SK-N-SH (cell line): ENCODE measurements around the gene FANCE.

Experiments used
- CHD2 ChIP-seq: fragments of 150-350 bp; IDR thresholded peaks from 2 replicates; pipeline ENCODE4 v1.6.1; 2018; ENCODE audit warnings: low read length; ENCODE audit not compliant: partially characterized antibody
- CTCF ChIP-seq: fragments of 200-600 bp; sonication (generic); IDR thresholded peaks from 2 replicates; pipeline ENCODE4 v1.6.1; 2017; ENCODE audit warnings: antibody characterized with exemption, mild to moderate bottlenecking, moderate library complexity
- EP300 ChIP-seq, 2 experiments: IDR thresholded peaks; 2 replicates each; pipeline versions ENCODE4 v1.4.0 to v1.6.1; 2012; ENCODE audit warnings: borderline replicate concordance in 1 of 2, low read depth in 1 of 2, low read length in 1 of 2
- PBX3 ChIP-seq: IDR thresholded peaks from 2 replicates; pipeline ENCODE4; 2012
- POLR2AphosphoS5 ChIP-seq: IDR thresholded peaks from 2 replicates; pipeline ENCODE4 v1.6.1; 2012; ENCODE audit warnings: low read depth, low read length
- SMC3 ChIP-seq: IDR thresholded peaks from 2 replicates; pipeline ENCODE4 v1.6.1; 2012; ENCODE audit warnings: low read depth, low read length, improper control_type of control experiment
- TAF1 ChIP-seq: IDR thresholded peaks from 2 replicates; pipeline ENCODE4 v1.6.1; 2012; ENCODE audit warnings: low read depth, mild to moderate bottlenecking, low read length, moderate library complexity, borderline replicate concordance
- USF1 ChIP-seq: IDR thresholded peaks from 2 replicates; pipeline ENCODE4 v1.4.0; 2012; ENCODE audit warnings: low read depth, borderline replicate concordance
- USF2 ChIP-seq: fragments of 150-350 bp; IDR thresholded peaks from 2 replicates; pipeline ENCODE4 v1.6.1; 2017; ENCODE audit warnings: antibody characterized with exemption, low read length, low read depth, borderline replicate concordance
- YY1 ChIP-seq: IDR thresholded peaks from 2 replicates; pipeline ENCODE4 v1.4.0; 2012; ENCODE audit warnings: low read depth, mild to moderate bottlenecking

GRCh38 chr6:35409245-35409644 is 42.9 kb upstream of the FANCE start:
- no peak for TF ChIP-seq CTCF
- no peak for TF ChIP-seq YY1
- TF ChIP-seq POLR2AphosphoS5, result no peak
- no peak for TF ChIP-seq EP300 (IDR thresholded peaks at IDR 0.05; ENCODE audit: borderline replicate concordance in 1 of 2, low read depth in 1 of 2, low read length in 1 of 2)
- no peak for TF ChIP-seq USF2
- TF ChIP-seq PBX3, result no peak
- no peak for TF ChIP-seq CHD2
- TF ChIP-seq TAF1, result no peak
- no peak for TF ChIP-seq SMC3
- TF ChIP-seq USF1, result no peak
